GM12875 (cell line): Measurements from ENCODE around the gene DHCR24.

Source experiments
- H3K4me3 ChIP-seq: one replicate; pipeline ENCODE4 v1.5.1; 2011; ENCODE audit warnings: low read depth, low read length, control low read depth
- TF ChIP-seq, protein P1 (sequence below): IDR thresholded peaks from 2 replicates; pipeline ENCODE4 v1.5.1; 2011; ENCODE audit warnings: low read depth, mild to moderate bottlenecking, control low read depth, inconsistent platforms, low read length, moderate library complexity, borderline replicate concordance; ENCODE audit not compliant: insufficient read depth

The DHCR24 gene

GRCh38 chr1:54853096-54853792, 33.8 kb downstream of the DHCR24 start:
- TF ChIP-seq, protein P1, sequence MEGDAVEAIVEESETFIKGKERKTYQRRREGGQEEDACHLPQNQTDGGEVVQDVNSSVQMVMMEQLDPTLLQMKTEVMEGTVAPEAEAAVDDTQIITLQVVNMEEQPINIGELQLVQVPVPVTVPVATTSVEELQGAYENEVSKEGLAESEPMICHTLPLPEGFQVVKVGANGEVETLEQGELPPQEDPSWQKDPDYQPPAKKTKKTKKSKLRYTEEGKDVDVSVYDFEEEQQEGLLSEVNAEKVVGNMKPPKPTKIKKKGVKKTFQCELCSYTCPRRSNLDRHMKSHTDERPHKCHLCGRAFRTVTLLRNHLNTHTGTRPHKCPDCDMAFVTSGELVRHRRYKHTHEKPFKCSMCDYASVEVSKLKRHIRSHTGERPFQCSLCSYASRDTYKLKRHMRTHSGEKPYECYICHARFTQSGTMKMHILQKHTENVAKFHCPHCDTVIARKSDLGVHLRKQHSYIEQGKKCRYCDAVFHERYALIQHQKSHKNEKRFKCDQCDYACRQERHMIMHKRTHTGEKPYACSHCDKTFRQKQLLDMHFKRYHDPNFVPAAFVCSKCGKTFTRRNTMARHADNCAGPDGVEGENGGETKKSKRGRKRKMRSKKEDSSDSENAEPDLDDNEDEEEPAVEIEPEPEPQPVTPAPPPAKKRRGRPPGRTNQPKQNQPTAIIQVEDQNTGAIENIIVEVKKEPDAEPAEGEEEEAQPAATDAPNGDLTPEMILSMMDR: no peak
- no peak overlapping the region for H3K4me3 ChIP-seq

GRCh38 chr1:54851936-54852524, 35.0 kb downstream of the DHCR24 start:
- TF ChIP-seq, protein P1: no peak
- H3K4me3 ChIP-seq: no peak overlapping the region

DNA sequence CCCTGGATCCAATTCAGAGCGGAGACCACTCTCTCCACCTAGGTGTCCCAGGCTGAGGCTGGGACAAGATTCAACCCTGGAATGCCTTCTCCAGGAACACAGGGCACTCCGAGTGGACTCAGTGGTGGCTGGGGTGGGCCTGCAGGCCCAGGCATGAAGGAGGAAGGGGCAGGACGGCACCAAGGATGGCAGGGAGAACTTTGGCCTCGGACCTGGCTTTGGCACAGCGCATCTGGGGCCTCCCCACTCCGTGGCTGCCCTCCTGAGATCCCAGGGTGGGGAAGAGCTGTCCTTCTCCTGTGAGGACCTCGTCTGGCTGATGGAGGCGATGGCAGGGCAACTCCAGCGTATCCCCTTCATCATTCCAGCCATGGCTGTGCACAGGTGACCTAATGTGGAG, 35.6 kb downstream of the DHCR24 start:
- H3K4me3 ChIP-seq: no peak overlapping the region

GRCh38 chr1:54850737-54851136, 36.3 kb downstream of the DHCR24 start:
- TF ChIP-seq, protein P1: no peak
- H3K4me3 ChIP-seq: no peak overlapping the region

More for the DNA sequence above, 35.6 kb downstream of the DHCR24 start:
- TF ChIP-seq, protein P1: no peak

DNA sequence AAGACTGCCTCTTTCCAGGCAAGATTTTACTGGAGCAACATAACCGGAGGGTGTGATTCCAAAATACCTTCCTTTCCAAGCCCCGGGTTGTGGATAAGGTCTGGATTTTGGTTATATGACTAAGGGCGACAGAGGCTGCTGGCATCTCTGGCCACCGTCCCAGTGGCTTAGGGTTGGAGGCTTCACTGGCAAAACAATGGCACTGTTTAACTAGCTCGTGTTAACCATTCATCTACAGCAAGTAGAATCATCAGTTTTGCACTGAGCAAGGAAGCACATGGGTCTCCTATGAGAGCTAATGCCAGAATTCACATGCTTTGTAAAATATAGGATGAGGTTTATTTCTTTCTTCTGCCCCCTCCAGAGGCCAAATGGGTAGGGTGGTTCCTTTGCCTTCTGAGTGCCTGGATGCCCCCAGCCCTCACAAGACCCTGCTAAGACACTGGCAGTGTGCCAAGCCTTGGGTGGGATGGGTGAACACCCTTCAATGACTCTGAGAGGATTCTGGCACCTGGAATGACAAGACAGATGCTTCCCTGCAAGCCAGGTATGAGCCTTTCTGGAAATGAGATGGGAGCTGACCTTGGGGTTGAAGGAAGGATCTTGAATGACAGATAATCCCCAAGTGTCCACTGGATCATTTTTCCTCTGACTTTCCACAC, 36.8 kb downstream of the DHCR24 start:
- TF ChIP-seq, protein P1: no peak
- no peak overlapping the region for H3K4me3 ChIP-seq

DNA sequence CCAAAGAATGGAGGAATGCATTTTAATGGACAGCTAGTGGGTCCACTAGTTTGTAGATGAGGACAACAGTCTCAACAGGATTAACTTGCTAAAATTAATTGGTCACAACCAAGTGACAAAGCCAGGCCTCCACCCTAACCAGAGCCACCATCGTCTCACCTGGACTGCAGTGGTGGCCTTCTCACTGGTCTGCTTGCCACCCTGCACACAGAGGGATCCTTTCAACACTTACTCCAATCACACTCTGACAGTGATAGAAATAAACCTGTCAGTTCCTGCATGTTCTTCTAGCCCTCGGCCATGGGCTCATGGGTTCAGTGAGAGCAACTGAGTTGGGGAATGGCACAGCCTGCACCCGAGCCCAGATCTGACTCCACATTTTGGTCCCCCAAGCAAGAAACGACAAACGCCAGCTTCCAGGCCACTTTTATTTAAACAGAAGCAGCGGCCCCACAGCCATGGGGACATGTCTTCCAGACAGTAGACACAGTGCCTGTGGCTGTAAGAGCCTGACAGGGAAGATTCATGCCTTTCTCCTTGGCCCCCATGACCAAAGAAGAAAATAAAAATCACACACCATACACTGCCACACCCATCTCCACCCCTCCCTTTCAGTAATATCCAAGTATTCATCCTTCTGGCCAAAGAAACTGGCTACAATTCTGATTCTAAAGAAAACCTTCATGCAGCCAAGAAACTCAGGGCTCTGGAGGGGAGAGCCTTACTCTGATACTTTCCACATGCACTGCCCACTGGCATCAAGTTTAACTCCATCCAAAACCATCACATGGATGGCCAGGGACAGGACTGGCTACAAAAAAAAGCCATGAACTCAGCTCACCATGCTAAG, 37.6 kb downstream of the DHCR24 start:
- TF ChIP-seq, protein P1: no peak
- no peak overlapping the region for H3K4me3 ChIP-seq
